GM12865 (cell line): ENCODE data around the gene SDE2.

Experiments used
- DNase-seq: peaks from one replicate; pipeline ENCODE4 v3.0.0; 2010; ENCODE audit warnings: low read depth
- H3K4me3 ChIP-seq: 2 replicates; pipeline ENCODE4 v1.5.1; 2011; ENCODE audit warnings: mild to moderate bottlenecking, low read depth, low read length, control low read depth
- CTCF ChIP-seq: IDR thresholded peaks from 2 replicates; pipeline ENCODE4 v1.5.1; 2011; ENCODE audit warnings: low read length, control low read depth, low read depth, inconsistent platforms; ENCODE audit not compliant: insufficient read depth; ENCODE audit errors: missing control alignments

SDE2 gene

GRCh38 chr1:225961659-225962439, 37.3 kb downstream of the SDE2 start:
- no peak for DNase-seq
- no peak overlapping the region for H3K4me3 ChIP-seq
- no peak for TF ChIP-seq CTCF

GRCh38 chr1:225958041-225958440, 41.1 kb downstream of the SDE2 start:
- DNase-seq: no peak
- H3K4me3 ChIP-seq: no peak overlapping the region
- no peak for TF ChIP-seq CTCF

- DNase-seq: no peak
- no peak overlapping the region for H3K4me3 ChIP-seq
- no peak for TF ChIP-seq CTCF
Observed at GRCh38 chr1:225954753-225955152, 44.4 kb downstream of the SDE2 start.

DNA sequence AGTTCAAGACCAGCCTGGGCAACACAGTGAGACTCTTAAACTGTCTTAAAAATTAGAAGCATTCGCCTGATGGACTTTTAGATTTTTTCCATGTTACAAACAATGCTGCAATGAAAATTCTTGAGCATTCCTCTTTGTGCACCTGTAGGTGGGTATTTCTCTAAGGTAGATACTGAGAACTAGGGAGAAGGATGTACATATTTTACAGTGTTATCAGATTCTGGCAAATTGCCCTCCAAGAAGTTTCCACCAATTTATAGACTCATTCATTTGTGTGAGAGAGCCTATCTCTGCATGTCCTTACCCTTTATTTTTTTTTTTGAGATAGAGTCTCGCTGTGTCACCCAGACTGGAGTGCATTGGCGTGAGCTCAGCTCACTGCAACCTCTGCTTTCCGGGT, 45.8 kb downstream of the SDE2 start:
- H3K4me3 ChIP-seq: no peak overlapping the region
- no peak for DNase-seq
- no peak for TF ChIP-seq CTCF

GRCh38 chr1:225950905-225951497, 48.1 kb downstream of the SDE2 start:
- TF ChIP-seq CTCF: no peak
- DNase-seq: no peak
- H3K4me3 ChIP-seq: no peak overlapping the region

- no peak for DNase-seq
- no peak overlapping the region for H3K4me3 ChIP-seq
- TF ChIP-seq CTCF: no peak
Observed at GRCh38 chr1:225949041-225949440, 50.1 kb downstream of the SDE2 start.
